GM20000 (cell line): ENCODE data around the gene TUT7.

ENCODE experiments used
- DNase-seq: peaks from one replicate; pipeline ENCODE4 v3.0.0; 2012; ENCODE audit warnings: low spot score
- CTCF ChIP-seq: IDR thresholded peaks from 2 replicates; pipeline ENCODE4 v1.5.1; 2012; ENCODE audit warnings: mild to moderate bottlenecking, control low read depth; ENCODE audit errors: extremely low read depth, missing control alignments

The TUT7 gene

GRCh38 chr9:86282077-86282978, 71.9 kb downstream of the TUT7 start, which contains the start of gene ISCA1:
Gene ISCA1 (minus strand): TSS chr9:86282538. CDS start chr9:86282458, 80 bp downstream.
- DNase-seq: peak; percentile 94
- no peak for TF ChIP-seq CTCF

DNA sequence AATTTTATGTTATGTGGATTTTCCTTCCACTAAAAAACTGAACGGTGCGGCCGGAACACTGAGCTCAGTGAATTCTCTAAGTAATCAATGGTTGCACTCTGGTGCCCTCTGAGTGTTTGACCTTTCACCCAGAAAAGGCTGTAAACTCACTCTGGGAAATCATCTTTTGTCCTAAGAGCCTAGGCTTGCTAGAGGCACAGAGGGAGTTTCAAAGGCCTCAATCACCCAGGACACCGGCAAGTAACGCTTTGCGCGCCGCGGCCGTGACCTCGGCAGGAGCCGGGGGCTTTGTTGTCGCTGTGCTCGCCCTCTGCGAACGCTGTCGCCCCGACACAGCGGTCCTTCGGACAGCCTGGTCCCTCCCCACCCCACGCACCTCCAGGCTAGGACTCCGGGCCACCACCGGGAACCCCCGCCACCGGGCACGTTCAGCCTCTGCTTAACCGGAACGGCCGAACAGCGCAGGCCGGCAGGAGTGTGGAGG, 72.6 kb downstream of the TUT7 start:
- no peak for TF ChIP-seq CTCF
- no peak for DNase-seq

GRCh38 chr9:86280580-86280979, 73.6 kb downstream of the TUT7 start:
- DNase-seq: no peak

GRCh38 chr9:86279839-86280238, 74.4 kb downstream of the TUT7 start:
- no peak for DNase-seq
- no peak for TF ChIP-seq CTCF

More at GRCh38 chr9:86280580-86280979, 73.6 kb downstream of the TUT7 start:
- TF ChIP-seq CTCF: no peak

DNA sequence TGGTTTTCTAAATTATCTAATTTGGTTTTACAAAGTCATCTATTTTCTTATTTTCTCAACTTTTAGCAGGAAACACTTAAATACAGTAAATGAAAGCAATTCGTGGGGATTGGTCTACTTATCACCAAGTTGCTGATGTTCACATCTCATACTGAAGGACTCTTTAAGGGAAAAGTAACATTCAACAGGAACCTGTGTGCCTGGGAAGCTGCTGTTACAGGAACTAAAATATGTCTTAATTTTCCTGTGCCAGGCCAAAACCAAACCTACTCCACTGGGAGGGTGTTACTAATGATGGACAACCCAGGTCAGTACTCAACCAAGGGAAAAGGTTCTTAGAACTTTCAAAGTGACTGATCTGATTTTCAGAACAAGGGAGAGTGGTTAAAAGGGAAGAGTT, 77.1 kb downstream of the TUT7 start:
- DNase-seq: no peak
- TF ChIP-seq CTCF: no peak

GRCh38 chr9:86275962-86276361, 78.2 kb downstream of the TUT7 start:
- no peak for DNase-seq
- TF ChIP-seq CTCF: no peak
